Hepatocyte (in vitro differentiated cells): Measurements from ENCODE around the gene ULBP3.

ENCODE experiments used
- CTCF ChIP-seq: fragments of 200-600 bp; sonication (generic); IDR thresholded peaks from 2 replicates; pipeline ENCODE4 v1.5.1; 2016; ENCODE audit warnings: antibody characterized with exemption, mild to moderate bottlenecking; ENCODE audit not compliant: poor library complexity
- EZH2phosphoT487 ChIP-seq: fragments of 200-600 bp; sonication (generic); IDR thresholded peaks from one replicate; pipeline ENCODE4 v1.6.1; 2018; ENCODE audit warnings: antibody characterized with exemption, mild to moderate bottlenecking, low read depth, moderate library complexity; ENCODE audit not compliant: unreplicated experiment, severe bottlenecking

- TF ChIP-seq CTCF (no peak), EZH2phosphoT487 (no peak)
Measured at GRCh38 chr6:150036081-150036480, 32.8 kb downstream of the ULBP3 start.
